ENCODE measurements around the gene LSS. TPM values are rescaled to one million over a fixed set of nuclear protein-coding genes. Genes with fewer than 3 reads are reported as not detected.

The LSS gene
- total RNA-seq, 4 donors from 2014 or later, result 60.8 to 165 (median 81.7) TPM

- WGBS, 2 donors, result 78 to 87% methylated on average over 10 to 13 of the region's 14 CpGs
- TF ChIP-seq CTCF (IDR thresholded peaks at IDR 0.05) (no peak), POLR2A (IDR thresholded peaks at IDR 0.05) (no peak)
- H3K4me3 ChIP-seq (ENCODE audit: low read depth, poor library complexity, severe bottlenecking), result no peak overlapping the region
- intact Hi-C loops (cut with DNase I; ENCODE audit: low total_unique reads), result no loop called here
- DNase-seq (ENCODE audit: low spot score in 2 of 2), result no peak
Measured at GRCh38 chr21:46189959-46190490, 38.5 kb downstream of the LSS start.

GRCh38 chr21:46189213-46189958 lies 39.2 kb downstream of the LSS start:
- TF ChIP-seq CTCF (IDR thresholded peaks at IDR 0.05) (no peak), POLR2A (IDR thresholded peaks at IDR 0.05) (no peak)
- DNase-seq (ENCODE audit: low spot score in 2 of 2), result no peak
- 47 to 50% methylated on average over 9 of the region's 9 CpGs for WGBS, 2 donors
- intact Hi-C loops (cut with DNase I; ENCODE audit: low total_unique reads), result no loop called here
- no peak overlapping the region for H3K4me3 ChIP-seq (ENCODE audit: low read depth, poor library complexity, severe bottlenecking)

GRCh38 chr21:46188226-46189212 lies 40.1 kb downstream of the LSS start:
- 32 to 33% methylated on average over 17 of the region's 17 CpGs for WGBS, 2 donors
- peak; percentile 74 to 90 for DNase-seq (ENCODE audit: low spot score in 2 of 2)
- TF ChIP-seq CTCF (IDR thresholded peaks at IDR 0.05) (no peak), POLR2A (IDR thresholded peaks at IDR 0.05) (no peak)
- intact Hi-C loops (cut with DNase I; ENCODE audit: low total_unique reads), result no loop called here
- H3K4me3 ChIP-seq (ENCODE audit: low read depth, poor library complexity, severe bottlenecking), result no peak overlapping the region

GRCh38 chr21:46187814-46188213 lies 40.8 kb downstream of the LSS start:
- no peak overlapping the region for H3K4me3 ChIP-seq (ENCODE audit: low read depth, poor library complexity, severe bottlenecking)
- WGBS, 2 donors, result 81 to 88% methylated on average over 7 of the region's 7 CpGs
- intact Hi-C loops (cut with DNase I; ENCODE audit: low total_unique reads), result no loop called here
- no peak for DNase-seq (ENCODE audit: low spot score in 2 of 2)
- no peak for TF ChIP-seq POLR2A (IDR thresholded peaks at IDR 0.05)
- no peak for TF ChIP-seq CTCF (IDR thresholded peaks at IDR 0.05)

GRCh38 chr21:46187261-46187660 lies 41.3 kb downstream of the LSS start:
- TF ChIP-seq POLR2A (IDR thresholded peaks at IDR 0.05) (no peak), CTCF (IDR thresholded peaks at IDR 0.05) (no peak)
- DNase-seq (ENCODE audit: low spot score in 2 of 2), result no peak
- intact Hi-C loops (cut with DNase I; ENCODE audit: low total_unique reads), result no loop called here
- H3K4me3 ChIP-seq (ENCODE audit: low read depth, poor library complexity, severe bottlenecking), result no peak overlapping the region
- WGBS, 2 donors, result 92 to 94% methylated on average over 8 of the region's 8 CpGs

Measured in lower leg skin (tissue), 4 donors.